ENCODE measurements around the gene XBP1. TPM values are rescaled to one million over a fixed set of nuclear protein-coding genes. Genes with fewer than 3 reads are reported as not detected.
A peak's percentile ranks its signal among the peaks of the same experiment; 100 is the strongest.

Gene XBP1
- total and polyA plus RNA-seq, 2 of the 13 experiments (the other 11 are each of a cell fraction or from before 2014, with no cell fraction given): 416 to 427 TPM

GRCh38 chr22:28798810-28799605 is 1.4 kb downstream of the XBP1 start (continued):
- TF ChIP-seq SNAI1 (CRISPR knock-in tag; IDR thresholded peaks at IDR 0.05; ENCODE audit: borderline replicate concordance): no peak
- TF ChIP-seq MEIS1 (CRISPR knock-in tag; IDR thresholded peaks at IDR 0.05; ENCODE audit: borderline replicate concordance): no peak
- no peak for TF ChIP-seq ZBTB49 (CRISPR knock-in tag; IDR thresholded peaks at IDR 0.05; ENCODE audit: borderline replicate concordance)
- peak; percentile 42; the same call in 1 of the 2 replicates for TF ChIP-seq FOXK1 (CRISPR knock-in tag; IDR thresholded peaks at IDR 0.05; ENCODE audit: borderline replicate concordance, low read depth)
- TF ChIP-seq MED1 (CRISPR knock-in tag; IDR thresholded peaks at IDR 0.05): no peak
- peak; percentile 88 for TF ChIP-seq ATF7 (IDR thresholded peaks at IDR 0.05)
- no peak for TF ChIP-seq ATF7 (CRISPR knock-in tag; IDR thresholded peaks at IDR 0.05)
- TF ChIP-seq FOXA1 (IDR thresholded peaks at IDR 0.05): no peak
- no peak for TF ChIP-seq FOXA1 (CRISPR knock-in tag; IDR thresholded peaks at IDR 0.05)
- TF ChIP-seq, protein P1, sequence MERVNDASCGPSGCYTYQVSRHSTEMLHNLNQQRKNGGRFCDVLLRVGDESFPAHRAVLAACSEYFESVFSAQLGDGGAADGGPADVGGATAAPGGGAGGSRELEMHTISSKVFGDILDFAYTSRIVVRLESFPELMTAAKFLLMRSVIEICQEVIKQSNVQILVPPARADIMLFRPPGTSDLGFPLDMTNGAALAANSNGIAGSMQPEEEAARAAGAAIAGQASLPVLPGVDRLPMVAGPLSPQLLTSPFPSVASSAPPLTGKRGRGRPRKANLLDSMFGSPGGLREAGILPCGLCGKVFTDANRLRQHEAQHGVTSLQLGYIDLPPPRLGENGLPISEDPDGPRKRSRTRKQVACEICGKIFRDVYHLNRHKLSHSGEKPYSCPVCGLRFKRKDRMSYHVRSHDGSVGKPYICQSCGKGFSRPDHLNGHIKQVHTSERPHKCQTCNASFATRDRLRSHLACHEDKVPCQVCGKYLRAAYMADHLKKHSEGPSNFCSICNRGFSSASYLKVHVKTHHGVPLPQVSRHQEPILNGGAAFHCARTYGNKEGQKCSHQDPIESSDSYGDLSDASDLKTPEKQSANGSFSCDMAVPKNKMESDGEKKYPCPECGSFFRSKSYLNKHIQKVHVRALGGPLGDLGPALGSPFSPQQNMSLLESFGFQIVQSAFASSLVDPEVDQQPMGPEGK (CRISPR knock-in tag; IDR thresholded peaks at IDR 0.05): peak; percentile 24; the same call in 1 of the 2 replicates

All from HepG2 (cell line).